Amniotic epithelial cell (primary cell): ENCODE data around the gene RAP2B.

Experiments
- DNase-seq: peaks from one replicate; pipeline ENCODE4 v3.0.0-alpha.2; 2010; ENCODE audit warnings: low read depth

The RAP2B gene

DNA sequence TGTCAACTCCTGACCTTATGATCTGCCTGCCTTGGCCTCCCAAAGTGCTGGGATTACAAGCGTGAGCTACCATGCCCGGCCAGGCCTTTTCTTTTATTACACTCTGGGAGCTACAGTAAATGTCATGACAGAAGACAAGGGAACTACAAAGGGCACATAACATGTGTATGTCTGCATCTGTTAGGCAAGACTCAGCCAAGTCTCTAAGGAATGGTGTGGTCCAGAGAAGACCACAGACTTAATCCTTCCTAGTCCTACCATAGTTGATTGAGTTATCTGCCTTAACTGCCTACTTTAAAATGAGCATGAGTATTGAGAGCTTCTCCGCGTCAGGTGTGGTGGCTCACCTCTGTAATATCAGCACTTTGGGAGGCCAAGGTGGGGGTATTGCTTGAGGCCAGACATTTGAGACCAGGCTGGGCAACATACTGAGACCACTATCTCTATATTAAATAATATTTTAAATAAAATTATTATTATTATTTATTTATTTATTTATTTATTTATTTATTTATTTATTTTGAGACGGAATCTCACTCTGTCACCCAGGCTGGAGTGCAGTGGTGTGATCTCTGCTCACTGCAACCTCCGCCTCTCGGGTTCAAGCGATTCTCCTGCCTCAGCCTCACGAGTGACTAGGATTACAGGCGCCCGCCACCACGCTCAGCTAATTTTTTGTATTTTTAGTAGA, 31.9 kb downstream of the RAP2B start:
- peak; percentile 44 for DNase-seq

DNA sequence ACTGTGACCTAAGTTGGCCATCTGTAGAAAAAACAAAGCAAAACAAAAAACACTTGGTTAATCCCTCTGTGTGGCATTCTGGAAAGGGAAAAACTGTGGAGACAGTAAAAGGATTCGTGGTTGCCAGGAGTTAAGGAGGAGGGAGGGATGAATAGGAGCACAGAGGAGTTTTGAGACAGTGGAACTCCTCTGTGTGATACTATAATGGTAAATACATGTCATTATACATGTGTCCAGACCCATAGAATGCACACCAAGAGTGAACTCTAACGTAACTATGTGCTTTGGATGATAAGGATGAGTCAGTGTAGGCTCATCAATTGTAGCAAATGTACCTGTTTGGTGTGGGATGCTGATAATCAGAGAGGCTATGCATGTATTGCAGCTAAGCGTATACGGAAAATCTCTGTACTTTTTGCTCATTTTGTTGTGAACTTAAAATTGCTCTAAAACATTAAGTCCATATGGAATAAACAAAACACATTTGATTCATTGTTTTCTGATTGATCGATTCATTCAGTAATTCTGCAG, 33.4 kb downstream of the RAP2B start:
- no peak for DNase-seq

DNA sequence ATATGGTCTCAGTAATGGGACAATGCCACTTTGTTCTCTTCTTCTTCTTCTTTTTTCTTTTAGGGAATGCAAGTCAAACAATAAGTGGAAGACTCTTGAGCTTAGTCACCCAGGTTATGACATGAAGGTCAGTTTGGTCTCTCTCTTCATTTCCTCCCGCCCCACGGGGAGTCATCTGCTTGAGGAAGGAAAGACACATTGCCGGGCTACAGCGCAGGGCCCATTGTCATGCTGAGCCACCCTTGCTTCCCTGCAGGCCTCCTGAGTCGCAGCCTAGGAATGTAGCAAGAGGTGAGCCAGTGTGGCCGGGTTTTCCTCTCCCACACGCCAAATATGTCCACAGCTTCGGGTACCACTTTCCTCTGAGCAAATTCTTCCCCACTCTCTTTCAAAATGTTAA, 47.6 kb downstream of the RAP2B start:
- DNase-seq, result peak; percentile 16

DNA sequence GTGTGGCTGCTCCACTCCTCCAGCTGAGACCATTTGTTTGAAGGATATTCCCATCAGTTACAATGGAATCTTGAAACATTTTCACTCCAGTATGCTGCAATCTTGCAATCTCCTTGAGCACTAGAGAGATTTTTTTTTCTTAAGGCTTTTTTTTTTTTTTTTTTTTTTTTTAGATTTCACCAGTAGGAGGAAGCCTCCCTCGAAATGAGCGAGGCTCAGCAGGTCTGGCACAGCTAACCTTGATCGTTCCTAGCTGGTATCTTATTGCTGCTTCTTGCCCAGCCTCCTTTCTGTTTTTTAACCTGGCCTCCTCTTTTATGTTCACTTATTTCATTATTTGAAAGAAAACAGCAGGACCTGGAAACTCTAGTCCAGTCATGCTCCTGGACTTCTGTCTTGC, 48.1 kb downstream of the RAP2B start:
- peak; percentile 63 for DNase-seq

DNA sequence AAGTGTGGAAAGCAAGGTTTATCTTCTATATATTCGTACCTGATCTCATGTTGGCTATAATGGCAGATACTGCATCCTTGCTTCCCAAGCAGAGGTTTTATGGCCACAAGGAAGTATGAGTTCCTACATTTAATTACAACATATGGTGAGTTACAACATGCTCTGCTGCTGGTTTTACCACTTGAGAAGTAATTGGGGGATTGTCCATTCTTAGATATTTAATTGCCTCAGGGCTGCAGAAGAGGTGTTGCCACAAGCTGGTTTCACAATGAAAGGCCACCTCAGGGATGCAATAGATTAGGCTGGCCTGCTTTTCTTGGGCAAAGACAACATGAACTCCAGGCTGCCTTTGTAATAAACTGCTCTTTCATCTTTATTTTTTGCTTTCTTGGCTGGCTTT, 48.6 kb downstream of the RAP2B start:
- DNase-seq, result peak; percentile 58

DNA sequence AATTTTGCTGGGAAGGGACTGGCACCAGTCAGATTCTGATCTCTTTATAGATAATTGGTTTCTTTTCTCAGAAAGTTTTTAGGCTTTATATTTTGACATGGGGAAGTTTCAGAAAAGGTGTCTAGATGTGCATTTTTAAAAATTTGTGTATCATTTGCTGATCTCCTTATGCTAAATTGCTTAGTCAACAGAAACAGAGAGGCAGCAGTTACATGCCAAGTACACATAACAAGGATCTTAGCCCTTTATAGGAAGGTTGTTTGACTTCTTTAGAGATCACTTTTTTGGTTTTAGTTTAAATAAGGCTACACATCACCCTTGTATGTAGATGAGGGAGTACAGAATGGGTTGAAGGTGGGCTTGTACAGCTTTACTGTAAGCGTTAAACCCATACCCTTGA, 53.5 kb downstream of the RAP2B start:
- no peak for DNase-seq

DNA sequence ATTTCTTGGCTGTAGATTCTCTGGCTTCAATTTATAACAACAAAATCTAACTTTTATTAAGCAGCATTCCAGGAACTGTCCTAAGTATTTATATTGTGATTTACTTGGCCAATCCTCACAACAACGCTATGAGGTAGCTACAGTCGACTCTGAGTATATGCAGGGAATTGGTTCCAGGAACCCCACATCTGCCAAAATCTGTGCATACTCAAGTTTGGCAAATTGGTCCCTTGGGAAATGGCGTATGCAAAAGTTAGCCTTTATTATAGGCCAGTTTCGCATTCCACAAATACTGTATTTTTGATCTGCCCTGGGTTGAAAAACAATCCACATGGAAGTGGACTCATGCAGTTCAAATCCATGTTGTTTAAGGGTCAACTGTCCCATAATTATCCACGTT, 53.9 kb downstream of the RAP2B start:
- no peak for DNase-seq

DNA sequence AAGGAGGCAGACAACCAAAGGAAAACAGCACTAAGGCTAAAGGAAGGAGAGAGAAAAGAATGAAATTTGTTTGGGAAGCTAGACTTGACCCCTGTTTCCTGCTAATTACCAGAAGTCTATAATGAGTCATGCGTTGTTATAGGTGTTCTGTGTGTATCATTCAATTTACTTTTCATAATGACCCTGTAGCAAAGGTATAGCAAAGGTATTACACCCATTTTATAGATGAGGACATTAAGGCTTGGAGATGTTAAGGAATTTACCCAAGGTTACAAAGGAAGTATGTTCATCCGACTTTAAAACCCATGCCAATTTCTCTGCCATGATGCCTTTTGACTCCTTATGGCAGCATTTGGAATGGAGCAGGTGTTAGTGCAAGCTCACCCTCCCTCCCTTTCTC, 54.9 kb downstream of the RAP2B start:
- no peak for DNase-seq

DNA sequence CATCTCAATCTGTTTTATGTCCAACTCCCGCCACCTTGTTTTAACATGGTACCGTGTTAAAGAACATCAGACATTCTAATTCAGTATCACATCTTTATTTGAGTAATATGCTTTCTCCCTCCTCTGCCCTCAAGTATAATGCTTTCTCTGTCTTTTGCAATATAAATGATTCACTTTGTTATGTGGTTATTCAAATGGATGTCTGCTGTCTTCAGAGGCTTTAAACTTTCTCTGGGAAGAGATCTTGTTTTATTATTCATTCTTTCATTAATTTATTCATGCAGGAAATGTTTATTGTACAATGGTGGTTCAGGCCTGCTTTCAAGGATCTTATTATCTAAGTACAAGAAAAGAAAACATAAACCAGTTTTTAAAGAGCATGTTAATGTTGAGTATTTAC, 57.1 kb downstream of the RAP2B start:
- peak; percentile 91 for DNase-seq
